Measurements from ENCODE around the gene EMILIN1.

- TF ChIP-seq POU6F1 (CRISPR knock-in tag; IDR thresholded peaks at IDR 0.05; ENCODE audit: borderline replicate concordance, low read depth) (no peak), ZFP30 (CRISPR knock-in tag; IDR thresholded peaks at IDR 0.05) (no peak), PATZ1 (CRISPR knock-in tag; IDR thresholded peaks at IDR 0.05; ENCODE audit: borderline replicate concordance) (no peak), CREB5 (CRISPR knock-in tag; IDR thresholded peaks at IDR 0.05; ENCODE audit: low read depth) (no peak), CSRNP3 (CRISPR knock-in tag; IDR thresholded peaks at IDR 0.05) (no peak), ZNF70 (CRISPR knock-in tag; IDR thresholded peaks at IDR 0.05) (no peak), RARB (CRISPR knock-in tag; IDR thresholded peaks at IDR 0.05) (no peak), CSDC2 (CRISPR knock-in tag; IDR thresholded peaks at IDR 0.05) (no peak)
These were observed 6.8 kb downstream of the EMILIN1 start for GRCh38 chr2:27085062-27085672.
